ENCODE data around the gene INSM2. TPM values are rescaled to one million over a fixed set of nuclear protein-coding genes. Genes with fewer than 3 reads are reported as not detected.

Gene INSM2
- total and polyA plus RNA-seq, 7 donors: not detected

DNA sequence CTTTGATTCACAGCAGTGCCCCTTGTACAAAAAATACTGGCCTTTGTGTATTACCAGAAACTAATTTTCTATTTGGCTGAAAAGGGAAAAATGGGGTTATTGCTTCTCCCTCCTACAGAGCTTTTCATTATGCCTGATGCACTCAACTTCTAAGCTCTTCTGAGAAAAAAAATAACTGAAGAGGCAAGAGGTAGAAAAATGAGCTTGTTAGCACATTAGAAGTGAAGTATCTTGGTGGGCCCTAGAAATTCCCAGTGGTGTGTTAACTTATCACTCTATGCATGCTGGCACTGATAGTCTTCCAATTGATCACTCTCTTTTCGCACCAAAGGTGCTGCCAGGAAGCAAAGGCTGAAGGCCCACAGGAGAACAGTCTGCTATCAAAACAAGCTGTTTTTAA lies 17.1 kb downstream of the INSM2 start:
- ATAC-seq (no peak), DNase-seq (no peak)
- WGBS, 3 donors: 91 to 100% (median 97%) methylated on average over 1 of the region's 1 CpG
- TF ChIP-seq, protein P1, sequence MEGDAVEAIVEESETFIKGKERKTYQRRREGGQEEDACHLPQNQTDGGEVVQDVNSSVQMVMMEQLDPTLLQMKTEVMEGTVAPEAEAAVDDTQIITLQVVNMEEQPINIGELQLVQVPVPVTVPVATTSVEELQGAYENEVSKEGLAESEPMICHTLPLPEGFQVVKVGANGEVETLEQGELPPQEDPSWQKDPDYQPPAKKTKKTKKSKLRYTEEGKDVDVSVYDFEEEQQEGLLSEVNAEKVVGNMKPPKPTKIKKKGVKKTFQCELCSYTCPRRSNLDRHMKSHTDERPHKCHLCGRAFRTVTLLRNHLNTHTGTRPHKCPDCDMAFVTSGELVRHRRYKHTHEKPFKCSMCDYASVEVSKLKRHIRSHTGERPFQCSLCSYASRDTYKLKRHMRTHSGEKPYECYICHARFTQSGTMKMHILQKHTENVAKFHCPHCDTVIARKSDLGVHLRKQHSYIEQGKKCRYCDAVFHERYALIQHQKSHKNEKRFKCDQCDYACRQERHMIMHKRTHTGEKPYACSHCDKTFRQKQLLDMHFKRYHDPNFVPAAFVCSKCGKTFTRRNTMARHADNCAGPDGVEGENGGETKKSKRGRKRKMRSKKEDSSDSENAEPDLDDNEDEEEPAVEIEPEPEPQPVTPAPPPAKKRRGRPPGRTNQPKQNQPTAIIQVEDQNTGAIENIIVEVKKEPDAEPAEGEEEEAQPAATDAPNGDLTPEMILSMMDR (IDR thresholded peaks at IDR 0.05): no peak
- intact Hi-C loops (cut with DNase I): no loop called here
- Histone ChIP-seq H3K27me3 (ENCODE audit: insufficient read depth in 3 of 3, low read length in 2 of 3) (no peaks in the 10 kb centered on the region), H3K4me3 (no peak overlapping the region), H3K27ac (no peak overlapping the region), H3K36me3 (ENCODE audit: insufficient read depth in 1 of 2, low read depth in 1 of 2) (peaks cover 0 to 15% of the 10 kb centered on the region in 2 donors), H3K9me3 (no peaks in the 10 kb centered on the region), H3K4me1 (no peaks in the 10 kb centered on the region)

GRCh38 chr14:35553808-35554207 lies 19.8 kb downstream of the INSM2 start:
- no peak for ATAC-seq
- intact Hi-C loops (cut with DNase I): no loop called here
- 70 to 84% (median 73%) methylated on average over 1 of the region's 1 CpG for WGBS, 3 donors
- H3K27me3 ChIP-seq (ENCODE audit: insufficient read depth in 3 of 3, low read length in 2 of 3): no peaks in the 10 kb centered on the region
- H3K9me3 ChIP-seq: no peaks in the 10 kb centered on the region
- no peak overlapping the region for H3K4me3 ChIP-seq
- H3K27ac ChIP-seq: no peak overlapping the region
- DNase-seq: no peak
- peaks cover 0 to 7% of the 10 kb centered on the region in 2 donors for H3K36me3 ChIP-seq (ENCODE audit: insufficient read depth in 1 of 2, low read depth in 1 of 2)
- TF ChIP-seq, protein P1 (IDR thresholded peaks at IDR 0.05): no peak
- no peaks in the 10 kb centered on the region for H3K4me1 ChIP-seq

GRCh38 chr14:35556548-35556947 lies 22.6 kb downstream of the INSM2 start:
- no peak for DNase-seq
- intact Hi-C loops (cut with DNase I): no loop called here
- Histone ChIP-seq H3K4me3 (no peak overlapping the region), H3K27me3 (ENCODE audit: insufficient read depth in 3 of 3, low read length in 2 of 3) (no peaks in the 10 kb centered on the region), H3K9me3 (no peaks in the 10 kb centered on the region), H3K36me3 (ENCODE audit: insufficient read depth in 1 of 2, low read depth in 1 of 2) (no peaks in the 10 kb centered on the region), H3K27ac (no peak overlapping the region), H3K4me1 (no peaks in the 10 kb centered on the region)
- WGBS, 3 donors: 27 to 39% (median 38%) methylated on average over 1 of the region's 1 CpG
- TF ChIP-seq, protein P1 (IDR thresholded peaks at IDR 0.05): no peak
- no peak for ATAC-seq

GRCh38 chr14:35557221-35557747 lies 23.3 kb downstream of the INSM2 start:
- Histone ChIP-seq H3K9me3 (no peaks in the 10 kb centered on the region), H3K36me3 (ENCODE audit: insufficient read depth in 1 of 2, low read depth in 1 of 2) (no peaks in the 10 kb centered on the region), H3K4me1 (no peaks in the 10 kb centered on the region), H3K4me3 (no peak overlapping the region), H3K27ac (no peak overlapping the region), H3K27me3 (ENCODE audit: insufficient read depth in 3 of 3, low read length in 2 of 3) (no peaks in the 10 kb centered on the region)
- intact Hi-C loops (cut with DNase I): no loop called here
- DNase-seq (no peak), ATAC-seq (no peak)
- TF ChIP-seq, protein P1 (IDR thresholded peaks at IDR 0.05): no peak

GRCh38 chr14:35558680-35559079 lies 24.7 kb downstream of the INSM2 start:
- no peak for DNase-seq
- 37 to 52% (median 41%) methylated on average over 2 of the region's 2 CpGs for WGBS, 3 donors
- H3K27ac ChIP-seq: no peak overlapping the region
- H3K27me3 ChIP-seq (ENCODE audit: insufficient read depth in 3 of 3, low read length in 2 of 3): no peaks in the 10 kb centered on the region
- H3K4me3 ChIP-seq: no peak overlapping the region
- intact Hi-C loops (cut with DNase I): no loop called here
- no peaks in the 10 kb centered on the region for H3K9me3 ChIP-seq
- no peaks in the 10 kb centered on the region for H3K36me3 ChIP-seq (ENCODE audit: insufficient read depth in 1 of 2, low read depth in 1 of 2)
- TF ChIP-seq, protein P1 (IDR thresholded peaks at IDR 0.05): no peak
- no peaks in the 10 kb centered on the region for H3K4me1 ChIP-seq
- ATAC-seq: no peak
